PC-9 (cell line): ENCODE measurements around the gene ARL5B.

Experiments
- EZH2 ChIP-seq: fragments of 200-600 bp; sonication (generic); IDR thresholded peaks from 2 replicates; pipeline ENCODE4 v1.8.0; 2017; ENCODE audit warnings: antibody characterized with exemption, low read depth
- TF ChIP-seq, protein P1 (sequence below): fragments of 200-600 bp; sonication (generic); conservative IDR thresholded peaks from 2 replicates; pipeline ENCODE4 v1.6.1; 2017; ENCODE audit warnings: mixed run types, antibody characterized with exemption, mild to moderate bottlenecking, moderate library complexity

DNA sequence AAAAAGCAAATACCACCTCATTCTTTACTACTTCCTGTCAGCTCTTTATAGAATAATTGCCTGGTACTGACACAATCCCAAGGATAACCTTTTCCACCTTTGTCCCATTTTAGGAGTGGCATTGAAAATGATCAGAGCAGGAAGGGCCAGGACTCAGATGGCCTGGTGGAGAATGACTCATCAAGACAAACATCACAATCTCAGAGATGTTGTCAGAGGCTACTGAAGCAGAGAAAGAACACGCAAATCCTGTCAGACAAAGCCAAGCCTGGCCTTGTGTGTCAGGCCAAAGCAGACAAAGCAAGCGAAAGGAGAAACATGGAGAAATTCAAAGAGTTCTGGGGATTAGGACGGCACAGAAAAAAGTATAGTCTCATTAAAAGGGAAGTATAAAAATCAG lies 48.7 kb upstream of the ARL5B start:
- TF ChIP-seq, protein P1, sequence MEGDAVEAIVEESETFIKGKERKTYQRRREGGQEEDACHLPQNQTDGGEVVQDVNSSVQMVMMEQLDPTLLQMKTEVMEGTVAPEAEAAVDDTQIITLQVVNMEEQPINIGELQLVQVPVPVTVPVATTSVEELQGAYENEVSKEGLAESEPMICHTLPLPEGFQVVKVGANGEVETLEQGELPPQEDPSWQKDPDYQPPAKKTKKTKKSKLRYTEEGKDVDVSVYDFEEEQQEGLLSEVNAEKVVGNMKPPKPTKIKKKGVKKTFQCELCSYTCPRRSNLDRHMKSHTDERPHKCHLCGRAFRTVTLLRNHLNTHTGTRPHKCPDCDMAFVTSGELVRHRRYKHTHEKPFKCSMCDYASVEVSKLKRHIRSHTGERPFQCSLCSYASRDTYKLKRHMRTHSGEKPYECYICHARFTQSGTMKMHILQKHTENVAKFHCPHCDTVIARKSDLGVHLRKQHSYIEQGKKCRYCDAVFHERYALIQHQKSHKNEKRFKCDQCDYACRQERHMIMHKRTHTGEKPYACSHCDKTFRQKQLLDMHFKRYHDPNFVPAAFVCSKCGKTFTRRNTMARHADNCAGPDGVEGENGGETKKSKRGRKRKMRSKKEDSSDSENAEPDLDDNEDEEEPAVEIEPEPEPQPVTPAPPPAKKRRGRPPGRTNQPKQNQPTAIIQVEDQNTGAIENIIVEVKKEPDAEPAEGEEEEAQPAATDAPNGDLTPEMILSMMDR: no peak
- TF ChIP-seq EZH2: no peak
